Measurements from ENCODE around the gene ZNF630.
"Not testable (repeated sequence)": the region's sequence is repeated elsewhere in the genome, so short reads cannot be mapped to it uniquely, and the experiment has no call there.

ZNF630 gene

GRCh38 chrX:48027545-48027944, 43.9 kb downstream of the ZNF630 start:
- DNase-seq, result not testable (repeated sequence)

DNA sequence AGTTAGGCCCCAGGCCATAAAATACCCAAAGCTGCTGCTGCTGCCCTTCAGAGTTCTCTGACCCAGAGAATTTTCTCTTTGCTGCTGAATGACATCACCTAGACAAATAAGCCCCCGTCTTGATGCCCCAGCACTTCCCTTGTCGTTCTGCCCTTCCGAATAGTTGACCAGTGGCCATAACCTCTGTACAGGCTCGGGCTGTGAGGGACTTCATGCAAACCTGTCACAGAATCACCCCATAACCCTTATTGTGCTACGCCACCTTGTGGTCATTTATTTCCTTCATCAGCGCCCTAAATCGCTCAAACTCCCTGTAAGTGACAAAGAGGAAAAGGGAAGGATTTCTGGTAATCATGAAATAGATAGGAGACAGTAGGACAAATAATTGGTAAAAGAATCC, 45.9 kb downstream of the ZNF630 start:
- DNase-seq, result peak; percentile 50

- DNase-seq, result no peak
Observed at GRCh38 chrX:48022738-48023137, 48.7 kb downstream of the ZNF630 start.

DNA sequence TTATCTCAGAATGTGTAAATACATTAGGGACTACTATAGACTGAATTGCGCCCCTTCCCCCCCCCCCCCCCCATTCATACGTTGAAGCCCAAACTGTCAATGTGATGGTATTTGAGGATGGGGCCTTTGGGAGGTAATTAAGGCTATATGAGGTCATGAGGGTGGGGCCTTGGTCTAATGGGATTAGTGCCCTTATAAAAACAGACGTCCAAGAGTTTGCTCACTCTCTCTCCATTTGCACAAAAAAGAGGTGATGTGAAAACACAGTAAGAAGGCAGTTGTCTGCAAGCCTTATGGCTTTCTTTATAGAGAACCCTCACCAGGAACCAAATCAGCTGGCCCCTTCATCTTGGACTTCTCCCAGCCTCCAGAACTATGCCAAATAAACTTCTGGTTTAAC, 49.3 kb downstream of the ZNF630 start:
- no peak for DNase-seq

DNA sequence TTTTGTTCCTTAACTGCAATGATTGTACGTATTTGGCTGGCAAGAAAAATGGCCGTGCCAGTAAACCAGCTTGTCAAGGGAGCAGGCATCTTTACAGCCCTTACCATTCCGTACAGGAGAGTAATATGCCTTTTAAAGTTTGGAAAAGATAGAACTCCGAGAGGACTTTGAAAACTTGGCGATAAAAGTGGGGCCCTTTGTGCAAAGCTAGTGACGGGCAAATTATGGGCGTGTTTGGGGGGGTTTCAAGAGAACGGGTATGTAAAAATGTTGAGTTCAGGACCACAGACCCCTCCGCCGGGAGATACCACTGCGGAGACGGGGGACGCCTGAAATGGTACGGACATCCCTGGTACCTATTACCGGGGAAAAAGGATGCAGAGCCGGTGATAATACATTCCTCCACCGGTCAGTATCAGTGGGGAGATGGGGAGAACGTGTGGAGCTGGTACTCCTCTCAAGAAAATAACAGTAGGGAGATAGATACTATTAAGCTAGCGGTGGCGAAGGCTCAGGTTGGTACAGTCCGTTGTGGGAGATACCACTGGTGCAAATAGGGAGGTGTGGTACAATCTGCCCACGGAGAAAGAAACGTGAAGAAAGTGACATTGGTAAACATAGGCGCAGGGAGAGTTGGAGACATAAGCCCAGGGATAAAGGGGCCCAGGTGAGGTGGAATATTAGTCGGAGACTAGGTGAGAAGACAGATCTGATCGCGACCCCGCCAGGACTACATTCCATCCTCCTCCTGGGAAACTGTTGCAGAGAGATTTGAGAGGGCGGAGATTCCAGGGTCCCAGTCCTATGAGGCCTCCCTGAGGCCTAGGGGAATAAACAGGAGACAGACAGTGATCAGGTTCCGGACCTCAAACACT, 50.2 kb downstream of the ZNF630 start:
- DNase-seq, result peak; percentile 70

DNA sequence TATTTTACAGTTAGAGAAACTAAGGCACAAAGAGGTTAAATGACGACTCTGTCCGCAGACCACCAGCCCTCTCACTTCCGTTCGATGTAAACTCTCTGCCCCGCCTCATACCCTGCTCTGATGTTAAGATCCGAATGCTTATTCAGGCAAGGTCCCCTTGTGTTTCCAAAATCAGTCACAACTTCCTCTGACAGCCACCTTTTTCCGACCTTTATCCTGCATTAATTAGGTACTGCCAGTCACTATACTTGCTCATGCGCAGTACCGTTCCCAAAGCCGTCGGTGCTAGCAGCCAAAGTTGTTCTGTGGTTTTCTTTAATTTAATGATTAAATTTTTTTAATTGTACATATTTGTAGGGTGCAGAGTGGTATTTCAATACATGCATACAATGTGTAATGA, 51.0 kb downstream of the ZNF630 start:
- DNase-seq, result not testable (repeated sequence)

DNA sequence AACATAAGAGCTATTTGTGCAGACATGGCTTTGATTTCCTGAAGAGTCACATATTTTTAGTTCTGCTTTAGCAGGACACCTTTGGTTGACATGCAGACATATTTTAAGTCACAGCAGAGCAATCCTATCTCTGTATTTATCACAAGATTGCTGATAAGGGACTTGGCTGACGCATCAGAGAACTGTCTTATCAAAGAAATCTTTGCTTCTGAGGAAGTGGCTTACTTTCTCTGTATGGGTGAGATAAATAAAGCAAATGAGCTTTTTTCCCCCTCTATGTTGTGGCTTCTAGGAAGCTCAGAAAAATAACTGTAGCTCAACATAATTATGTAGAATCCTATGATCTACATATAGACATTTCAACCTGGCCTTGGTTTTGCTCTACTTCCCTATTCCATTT, 51.5 kb downstream of the ZNF630 start:
- DNase-seq, result not testable (repeated sequence)

DNA sequence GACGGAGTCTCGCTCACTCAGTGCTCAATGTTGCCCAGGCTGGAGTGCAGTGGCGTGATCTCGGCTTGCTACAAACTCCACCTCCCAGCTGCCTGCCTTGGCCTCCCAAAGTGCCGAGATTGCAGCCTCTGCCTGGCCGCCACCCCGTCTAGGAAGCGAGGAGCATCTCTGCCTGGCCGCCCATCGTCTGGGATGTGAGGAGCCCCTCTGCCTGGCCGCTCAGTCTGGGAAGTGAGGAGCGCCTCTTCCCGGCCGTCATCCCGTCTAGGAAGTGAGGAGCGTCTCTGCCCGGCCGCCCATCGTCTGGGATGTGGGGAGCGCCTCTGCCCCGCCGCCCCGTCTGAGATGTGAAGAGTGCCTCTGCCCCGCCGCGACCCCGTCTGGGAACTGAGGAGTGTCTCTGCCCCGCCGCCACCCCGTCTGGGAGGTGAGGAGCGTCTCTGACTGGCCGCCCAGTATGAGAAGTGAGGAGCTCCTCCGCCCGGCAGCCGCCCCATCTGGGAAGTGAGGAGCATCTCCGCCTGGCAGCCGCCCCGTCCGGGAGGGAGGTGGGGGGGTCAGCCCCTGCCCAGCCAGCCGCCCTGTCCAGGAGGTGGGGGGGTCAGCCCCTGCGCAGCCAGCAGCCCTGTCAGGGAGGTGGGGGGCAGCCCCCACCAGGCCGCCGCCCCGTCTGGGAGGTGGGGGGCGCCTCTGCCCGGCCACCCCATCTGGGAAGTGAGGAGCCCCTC, 54.7 kb downstream of the ZNF630 start:
- not testable (repeated sequence) for DNase-seq

DNA sequence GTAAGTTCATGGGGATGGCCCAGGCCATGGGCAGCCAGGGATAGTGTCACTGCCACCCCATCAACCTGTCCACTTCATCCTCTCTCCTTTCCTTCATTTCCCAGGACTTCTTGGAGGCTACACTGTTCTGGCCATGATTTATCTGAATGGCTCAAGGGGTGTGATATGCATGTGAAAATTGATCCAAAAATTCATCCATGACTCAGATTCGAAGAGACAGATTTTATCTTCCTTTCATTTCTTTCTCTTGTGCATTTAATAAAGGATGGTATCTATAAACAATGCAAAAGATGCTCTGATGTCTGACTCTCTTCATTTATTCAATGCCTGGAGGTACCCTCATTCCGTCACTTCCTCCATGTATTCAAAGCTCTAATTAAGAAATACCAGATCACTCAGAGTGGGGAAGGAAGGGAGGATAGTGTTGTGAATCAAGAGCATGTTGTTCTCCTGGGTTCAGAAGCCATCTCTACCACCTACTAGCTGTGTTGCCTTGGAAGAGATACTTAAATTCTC, 61.9 kb downstream of the ZNF630 start:
- not testable (repeated sequence) for DNase-seq
